ENCODE results near the gene GM2A. TPM values are rescaled to one million over a fixed set of nuclear protein-coding genes. Genes with fewer than 3 reads are reported as not detected.
"Not testable (repeated sequence)": the region's sequence is repeated elsewhere in the genome, so short reads cannot be mapped to it uniquely, and the experiment has no call there.

The GM2A gene
- polyA plus RNA-seq, 3 donors from 2014 or later = 4.6 to 8.7 (median 5.2) TPM

DNA sequence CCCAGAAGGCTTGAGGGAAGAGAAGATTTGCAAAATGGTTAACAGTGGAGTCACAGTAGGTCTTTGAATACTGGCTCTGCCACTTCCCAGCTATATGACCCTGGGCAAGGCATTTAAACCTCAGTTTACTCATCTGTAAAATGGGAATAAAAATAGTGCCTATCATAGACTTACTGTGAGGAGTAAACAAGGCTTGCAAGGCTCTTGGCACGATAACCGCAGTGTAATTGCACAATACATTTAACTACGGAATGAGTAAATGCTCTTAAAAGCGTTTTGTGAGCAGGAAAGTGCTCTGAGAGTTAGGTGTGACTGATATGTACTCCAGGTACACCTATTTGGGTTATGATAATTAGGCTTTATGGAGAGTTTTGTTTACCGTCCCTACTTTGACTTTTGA, 42.2 kb downstream of the GM2A start:
- Mint-ChIP-seq H3K4me1 (no peaks in the 10 kb centered on the region), H3K27me3 (ENCODE audit: low read depth in 3 of 3) (peaks cover 0 to 11% (median 2%) of the 10 kb centered on the region in 3 donors), H3K36me3 (no peaks in the 10 kb centered on the region), H3K27ac (no peak overlapping the region), H3K4me3 (no peak overlapping the region), H3K9me3 (peaks cover 0 to 4% (median 0%) of the 10 kb centered on the region in 6 donors)
- no peak for DNase-seq

DNA sequence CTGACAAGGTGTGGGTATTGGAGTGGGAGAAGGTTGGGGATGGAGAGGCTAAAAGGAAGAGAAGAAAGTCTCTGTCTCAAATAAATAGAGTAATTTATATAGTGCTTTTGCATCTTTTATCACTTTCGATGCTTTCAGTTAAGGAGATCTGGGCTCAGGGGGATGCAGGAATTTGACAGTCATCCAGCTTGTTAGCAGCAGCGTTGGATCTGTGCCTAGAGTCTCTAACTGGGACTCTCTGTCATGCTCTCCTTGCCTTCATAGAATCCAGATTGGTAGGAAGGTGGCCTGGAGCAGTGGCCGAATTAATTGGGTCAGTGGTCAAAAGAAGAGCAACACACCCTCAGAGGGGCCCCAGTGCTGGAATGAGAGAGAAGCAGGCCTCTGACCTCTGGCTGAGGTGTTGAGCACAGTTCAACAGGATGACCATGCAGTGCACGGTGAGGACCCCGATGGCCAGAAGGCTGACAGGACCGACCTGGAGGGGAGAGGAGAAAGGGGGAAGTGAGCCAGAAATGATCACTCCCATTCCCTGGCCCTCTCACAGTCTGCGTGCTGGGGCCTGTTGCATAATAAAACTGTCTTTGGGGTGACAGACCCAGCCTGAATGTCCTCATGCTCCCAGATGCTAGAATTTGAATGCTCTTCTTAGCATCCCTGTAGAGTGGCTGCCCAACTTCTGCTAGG, 42.9 kb downstream of the GM2A start:
- no peak overlapping the region for H3K27ac Mint-ChIP-seq
- peaks cover 0 to 4% (median 0%) of the 10 kb centered on the region in 6 donors for H3K9me3 Mint-ChIP-seq
- no peak overlapping the region for H3K4me3 Mint-ChIP-seq
- H3K4me1 Mint-ChIP-seq = no peaks in the 10 kb centered on the region
- H3K27me3 Mint-ChIP-seq (ENCODE audit: low read depth in 3 of 3) = peaks cover 2 to 11% (median 2%) of the 10 kb centered on the region in 3 donors
- DNase-seq = no peak
- H3K36me3 Mint-ChIP-seq = no peaks in the 10 kb centered on the region

GRCh38 chr5:151296478-151296830, 43.5 kb downstream of the GM2A start:
- peaks cover 2 to 11% (median 2%) of the 10 kb centered on the region in 3 donors for H3K27me3 Mint-ChIP-seq (ENCODE audit: low read depth in 3 of 3)
- no peak overlapping the region for H3K27ac Mint-ChIP-seq
- no peaks in the 10 kb centered on the region for H3K4me1 Mint-ChIP-seq
- no peak for DNase-seq
- H3K36me3 Mint-ChIP-seq = no peaks in the 10 kb centered on the region
- peaks cover 0 to 4% (median 0%) of the 10 kb centered on the region in 6 donors for H3K9me3 Mint-ChIP-seq
- no peak overlapping the region for H3K4me3 Mint-ChIP-seq

DNA sequence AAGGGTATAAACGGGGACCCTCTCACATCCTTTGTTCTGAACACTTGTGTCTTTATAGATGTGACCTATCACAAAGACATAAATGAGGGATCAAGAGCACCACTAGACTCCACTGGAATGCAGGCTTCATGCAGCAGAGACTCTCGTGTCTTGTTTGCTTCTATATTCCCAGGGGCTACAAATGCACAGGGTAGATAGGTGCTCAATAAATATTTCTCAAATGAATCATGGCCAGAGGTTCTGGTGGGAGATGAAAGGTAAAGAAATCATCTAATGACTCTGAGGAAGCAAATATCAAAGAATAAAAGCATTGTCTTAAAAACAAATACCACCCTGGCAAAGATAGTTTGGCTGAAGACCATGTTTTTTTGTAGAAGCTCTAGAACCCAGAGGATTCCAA, 44.0 kb downstream of the GM2A start:
- DNase-seq = no peak

DNA sequence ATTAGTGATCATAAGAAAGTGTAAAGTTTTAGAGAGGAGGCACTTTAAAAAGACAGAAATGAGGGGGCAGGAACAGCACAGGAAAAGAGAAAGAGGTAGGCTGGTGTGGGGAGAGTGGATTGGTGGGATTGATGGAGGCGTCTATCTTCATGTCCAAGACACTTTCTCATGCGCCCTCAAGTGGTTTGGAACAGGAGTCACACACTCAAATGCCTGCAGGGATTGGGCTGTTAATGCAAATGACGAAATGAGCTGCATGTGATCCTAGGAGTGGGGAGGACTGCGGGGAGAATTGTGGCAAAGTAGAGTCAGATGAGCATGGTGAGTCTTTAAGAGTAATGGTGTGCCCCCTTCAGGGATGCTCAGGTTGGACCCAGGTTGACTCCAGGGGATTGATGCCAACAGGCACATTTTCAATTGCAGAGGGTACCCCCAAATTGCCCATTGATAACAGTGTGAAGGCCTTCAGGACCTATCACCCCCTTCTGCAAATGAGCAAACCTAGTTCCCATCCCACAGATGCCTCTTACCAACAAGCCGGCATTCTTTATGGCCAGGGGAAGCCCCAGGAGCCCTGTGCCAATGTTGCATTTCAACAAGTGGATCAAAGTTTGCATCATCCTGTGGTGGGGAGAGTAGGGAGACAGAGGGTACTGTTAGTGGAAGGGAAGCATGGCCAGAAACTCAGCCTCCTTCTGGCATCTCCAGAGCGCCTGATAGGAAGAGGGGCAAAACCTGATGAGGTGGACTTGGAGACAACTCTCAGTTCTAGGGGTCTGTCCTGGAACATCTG, 45.3 kb downstream of the GM2A start:
- peaks cover 5 to 17% (median 5%) of the 10 kb centered on the region in 3 donors for H3K27me3 Mint-ChIP-seq (ENCODE audit: low read depth in 3 of 3)
- H3K4me1 Mint-ChIP-seq = no peaks in the 10 kb centered on the region
- no peak overlapping the region for H3K4me3 Mint-ChIP-seq
- no peak overlapping the region for H3K27ac Mint-ChIP-seq
- H3K36me3 Mint-ChIP-seq = no peaks in the 10 kb centered on the region
- peaks cover 0 to 4% (median 0%) of the 10 kb centered on the region in 6 donors for H3K9me3 Mint-ChIP-seq
- DNase-seq = peak in 1 of 3 donors; percentile 25

More for the DNA sequence above, 44.0 kb downstream of the GM2A start:
- no peak overlapping the region for H3K27ac Mint-ChIP-seq
- H3K4me1 Mint-ChIP-seq = no peaks in the 10 kb centered on the region
- no peaks in the 10 kb centered on the region for H3K36me3 Mint-ChIP-seq
- H3K4me3 Mint-ChIP-seq = no peak overlapping the region
- H3K9me3 Mint-ChIP-seq = peaks cover 0 to 4% (median 0%) of the 10 kb centered on the region in 6 donors
- peaks cover 2 to 12% (median 2%) of the 10 kb centered on the region in 3 donors for H3K27me3 Mint-ChIP-seq (ENCODE audit: low read depth in 3 of 3)

- Mint-ChIP-seq H3K36me3 (no peaks in the 10 kb centered on the region), H3K4me3 (no peak within 1 kb of the TSS), H3K27me3 (ENCODE audit: low read depth in 3 of 3) (peaks cover 9 to 11% (median 9%) of the 10 kb centered on the region in 3 donors), H3K4me1 (no peaks in the 10 kb centered on the region), H3K27ac (no peak within 1 kb of the TSS), H3K9me3 (no peaks in the 10 kb centered on the region)
- no peak for DNase-seq
Measured at GRCh38 chr5:151303666-151304065, 50.7 kb downstream of the GM2A start, which contains the start of gene SLC36A3. TSS of gene SLC36A3 (minus strand) at chr5:151303766. CDS start at chr5:151303354, 412 bp downstream.

GRCh38 chr5:151309266-151309665, 56.3 kb downstream of the GM2A start:
- peaks cover 0 to 14% (median 10%) of the 10 kb centered on the region in 6 donors for H3K9me3 Mint-ChIP-seq
- not testable (repeated sequence) for H3K4me3 Mint-ChIP-seq; H3K27ac Mint-ChIP-seq; H3K36me3 Mint-ChIP-seq; H3K4me1 Mint-ChIP-seq; DNase-seq; H3K27me3 Mint-ChIP-seq (ENCODE audit: low read depth in 3 of 3)

GRCh38 chr5:151309821-151310220, 56.8 kb downstream of the GM2A start:
- Mint-ChIP-seq H3K9me3 (peaks cover 0 to 14% (median 10%) of the 10 kb centered on the region in 6 donors), H3K27me3 (ENCODE audit: low read depth in 3 of 3) (peaks cover 3 to 12% (median 4%) of the 10 kb centered on the region in 3 donors)
- not testable (repeated sequence) for H3K4me1 Mint-ChIP-seq, H3K36me3 Mint-ChIP-seq, H3K4me3 Mint-ChIP-seq, H3K27ac Mint-ChIP-seq, DNase-seq

- H3K4me3 Mint-ChIP-seq = no peak overlapping the region
- peaks cover 0 to 7% (median 0%) of the 10 kb centered on the region in 3 donors for H3K36me3 Mint-ChIP-seq
- H3K27ac Mint-ChIP-seq = no peak overlapping the region
- H3K4me1 Mint-ChIP-seq = no peaks in the 10 kb centered on the region
- peaks cover 3 to 15% (median 4%) of the 10 kb centered on the region in 3 donors for H3K27me3 Mint-ChIP-seq (ENCODE audit: low read depth in 3 of 3)
- no peak for DNase-seq
- H3K9me3 Mint-ChIP-seq = peaks cover 0 to 14% (median 10%) of the 10 kb centered on the region in 6 donors
Measured at GRCh38 chr5:151310932-151311331, 57.9 kb downstream of the GM2A start.

GRCh38 chr5:151312756-151313324, 59.9 kb downstream of the GM2A start:
- Mint-ChIP-seq H3K4me3 (no peak overlapping the region), H3K9me3 (peaks cover 0 to 14% (median 10%) of the 10 kb centered on the region in 6 donors)

GRCh38 chr5:151313357-151313756, 60.4 kb downstream of the GM2A start:
- Mint-ChIP-seq H3K4me1 (no peaks in the 10 kb centered on the region), H3K27me3 (ENCODE audit: low read depth in 3 of 3) (peaks cover under 1 to 18% (median 5%) of the 10 kb centered on the region in 3 donors)

More at GRCh38 chr5:151312756-151313324, 59.9 kb downstream of the GM2A start:
- Mint-ChIP-seq H3K36me3 (peaks cover 0 to 7% (median 0%) of the 10 kb centered on the region in 3 donors), H3K27ac (no peak overlapping the region), H3K27me3 (ENCODE audit: low read depth in 3 of 3) (peaks cover 1 to 18% (median 4%) of the 10 kb centered on the region in 3 donors), H3K4me1 (no peaks in the 10 kb centered on the region)
- no peak for DNase-seq

DNA sequence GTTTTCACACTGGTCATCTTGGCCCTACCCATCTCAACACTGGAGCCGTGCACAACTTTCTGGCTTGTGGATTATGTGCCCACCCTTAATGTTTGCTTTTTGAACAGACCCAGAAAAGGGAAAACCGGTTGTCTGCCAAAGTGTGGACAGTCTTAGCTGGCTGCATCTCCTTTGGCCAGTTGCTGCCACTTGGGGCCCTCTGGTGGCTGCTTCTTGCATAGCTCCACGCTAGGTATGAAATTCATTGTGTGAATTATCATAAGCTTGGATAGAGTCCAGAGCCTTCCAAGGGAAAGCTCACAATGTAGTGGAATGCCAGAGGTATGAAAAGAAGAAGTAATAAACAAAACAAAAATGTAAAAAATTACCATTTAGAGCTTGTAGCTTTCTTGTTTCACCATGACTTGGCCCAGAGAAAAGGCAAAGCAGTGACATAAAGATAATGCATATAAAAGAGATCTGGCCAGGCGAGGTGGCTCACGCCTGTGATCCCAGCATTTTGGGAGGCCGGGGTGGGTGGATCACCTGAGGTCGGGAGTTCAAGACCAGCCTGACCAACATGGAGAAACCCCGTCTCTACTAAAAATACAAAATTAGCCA, 63.1 kb downstream of the GM2A start:
- H3K36me3 Mint-ChIP-seq = peaks cover 0 to 4% (median 0%) of the 10 kb centered on the region in 3 donors
- H3K27me3 Mint-ChIP-seq (ENCODE audit: low read depth in 3 of 3) = peaks cover 2 to 14% (median 5%) of the 10 kb centered on the region in 3 donors
- H3K4me3 Mint-ChIP-seq = no peak overlapping the region
- DNase-seq = peak; percentile 10 to 32 (median 14)
- H3K9me3 Mint-ChIP-seq = peaks cover 0 to 8% (median 5%) of the 10 kb centered on the region in 6 donors
- H3K27ac Mint-ChIP-seq = no peak overlapping the region
- no peaks in the 10 kb centered on the region for H3K4me1 Mint-ChIP-seq

More at GRCh38 chr5:151313357-151313756, 60.4 kb downstream of the GM2A start:
- H3K4me3 Mint-ChIP-seq = no peak overlapping the region
- H3K9me3 Mint-ChIP-seq = peaks cover 0 to 14% (median 10%) of the 10 kb centered on the region in 6 donors
- no peak for DNase-seq
- peaks cover 0 to 7% (median 0%) of the 10 kb centered on the region in 3 donors for H3K36me3 Mint-ChIP-seq
- H3K27ac Mint-ChIP-seq = no peak overlapping the region

DNA sequence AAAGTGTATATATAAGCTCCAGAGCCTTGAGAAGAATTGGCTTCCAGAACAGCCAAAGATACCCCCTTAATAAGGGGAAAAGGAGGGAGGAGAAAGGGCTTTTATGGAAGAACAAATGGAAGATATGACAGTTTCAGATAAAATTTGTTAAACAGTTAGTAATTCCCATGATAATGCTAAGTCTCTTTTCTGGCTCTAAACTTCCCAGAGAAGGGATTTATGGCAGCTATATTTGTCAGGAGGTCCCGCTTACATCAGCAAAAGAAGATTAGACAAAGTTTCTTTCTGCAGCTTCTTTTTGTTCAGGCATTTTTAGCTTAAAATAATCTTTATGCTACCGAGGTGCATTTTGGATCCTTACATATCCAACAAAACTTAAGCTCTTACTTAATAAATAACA, 64.9 kb downstream of the GM2A start:
- Mint-ChIP-seq H3K27me3 (ENCODE audit: low read depth in 3 of 3) (peaks cover 2 to 17% (median 5%) of the 10 kb centered on the region in 3 donors), H3K4me1 (no peaks in the 10 kb centered on the region), H3K27ac (no peak overlapping the region), H3K9me3 (no peaks in the 10 kb centered on the region), H3K36me3 (no peaks in the 10 kb centered on the region), H3K4me3 (no peak overlapping the region)
- DNase-seq = no peak

Measured in immature natural killer cell (primary cell).